ENCODE measurements around the gene VAV1. TPM values are rescaled to one million over a fixed set of nuclear protein-coding genes. Genes with fewer than 3 reads are reported as not detected.

VAV1 gene
- total and polyA plus RNA-seq, 2 experiments from 2014 or later = 0.82 to 1.8 TPM

- TF ChIP-seq ETS1 (IDR thresholded peaks at IDR 0.05) (no peak), CREB1 (CRISPR knock-in tag; IDR thresholded peaks at IDR 0.05; ENCODE audit: low read depth) (no peak), ZNF331 (CRISPR knock-in tag; IDR thresholded peaks at IDR 0.05; ENCODE audit: low read depth) (no peak), EZH2phosphoT487 (IDR thresholded peaks at IDR 0.05; ENCODE audit: unreplicated experiment) (no peak), EZH2 (IDR thresholded peaks at IDR 0.05; ENCODE audit: low read depth, unreplicated experiment) (no peak)
Observed at GRCh38 chr19:6834433-6834832, 61.9 kb downstream of the VAV1 start (continued).

- no peaks in the 10 kb centered on the region for H3K27me3 ChIP-seq (ENCODE audit: insufficient read depth)
- H3K36me3 ChIP-seq (ENCODE audit: insufficient read depth) = no peaks in the 10 kb centered on the region
- H3K36me3 Mint-ChIP-seq (ENCODE audit: low read depth) = peaks cover 33% of the 10 kb centered on the region
- H3K27ac ChIP-seq (ENCODE audit: low read depth) = no peak overlapping the region
- no peak overlapping the region for H2AFZ ChIP-seq
- no peak overlapping the region for H3K27ac Mint-ChIP-seq
- H3K79me2 ChIP-seq (replicated peaks; ENCODE audit: insufficient read depth) = no peaks in the 10 kb centered on the region
- H3F3A ChIP-seq (replicated peaks; ENCODE audit: low read depth) = no peaks in the 10 kb centered on the region
- no peaks in the 10 kb centered on the region for H3K9me2 ChIP-seq (ENCODE audit: insufficient read depth)
- H3K4me3 Mint-ChIP-seq = no peak overlapping the region
- H3K27me3 Mint-ChIP-seq (ENCODE audit: insufficient read depth, low read depth, poor library complexity) = peaks cover 10% of the 10 kb centered on the region
- no peaks in the 10 kb centered on the region for H3K4me1 Mint-ChIP-seq
- H3K9me3 Mint-ChIP-seq = peaks cover 89% of the 10 kb centered on the region
- no peaks in the 10 kb centered on the region for H3K4me1 ChIP-seq (ENCODE audit: insufficient read depth)
- H4K20me1 ChIP-seq (replicated peaks; ENCODE audit: insufficient read depth) = no peaks in the 10 kb centered on the region
- no peak overlapping the region for H3K4me2 ChIP-seq
- ATAC-seq (no peak), DNase-seq (ENCODE audit: low spot score) (no peak)
- no peak overlapping the region for H3K4me3 ChIP-seq
- TF ChIP-seq STAT1 (IDR thresholded peaks at IDR 0.05; ENCODE audit: unreplicated experiment) (no peak), REST (IDR thresholded peaks at IDR 0.05; ENCODE audit: unreplicated experiment) (no peak), CREB1 (CRISPR knock-in tag; IDR thresholded peaks at IDR 0.05; ENCODE audit: low read depth) (no peak), EZH2 (IDR thresholded peaks at IDR 0.05; ENCODE audit: low read depth, unreplicated experiment) (no peak), ZNF114 (CRISPR knock-in tag; IDR thresholded peaks at IDR 0.05) (no peak), POLR2AphosphoS5 (IDR thresholded peaks at IDR 0.05; ENCODE audit: low read depth) (no peak), JUNB (IDR thresholded peaks at IDR 0.05; ENCODE audit: unreplicated experiment) (no peak), CTCF (conservative IDR thresholded peaks at IDR 0.05; ENCODE audit: low read depth in 2 of 2) (no peak), ZNF331 (CRISPR knock-in tag; IDR thresholded peaks at IDR 0.05; ENCODE audit: low read depth) (no peak), NANOG (IDR thresholded peaks at IDR 0.05; ENCODE audit: borderline replicate concordance) (no peak), ZNF462 (CRISPR knock-in tag; IDR thresholded peaks at IDR 0.05) (no peak)
Observed at GRCh38 chr19:6835501-6835900, 63.0 kb downstream of the VAV1 start.

Data from GM23338 (cell line).